Rectal smooth muscle tissue (tissue), 1 donor: Measurements from ENCODE around the gene TIMM17B.
"Not testable (repeated sequence)": the region's sequence is repeated elsewhere in the genome, so short reads cannot be mapped to it uniquely, and the experiment has no call there.

Source experiments
- H3K27ac ChIP-seq: one replicate; pipeline ENCODE4 v1.7.0; 2013; ENCODE audit warnings: low read depth, low read length, inconsistent platforms
- H3K27me3 ChIP-seq: one replicate; pipeline ENCODE4 v1.7.0; 2013; ENCODE audit warnings: low read length; ENCODE audit not compliant: control insufficient read depth, insufficient read depth
- H3K36me3 ChIP-seq: one replicate; pipeline ENCODE4 v1.7.0; 2013; ENCODE audit warnings: low read length; ENCODE audit not compliant: control insufficient read depth, insufficient read depth
- H3K4me1 ChIP-seq: one replicate; pipeline ENCODE4 v1.7.0; 2013; ENCODE audit warnings: low read length; ENCODE audit not compliant: control insufficient read depth, insufficient read depth
- H3K4me3 ChIP-seq: one replicate; pipeline ENCODE4 v1.7.0; 2013; ENCODE audit warnings: low read length
- H3K9ac ChIP-seq: one replicate; pipeline ENCODE4 v1.7.0; 2013; ENCODE audit warnings: low read length

The TIMM17B gene

GRCh38 chrX:48883729-48884128 is 13.8 kb downstream of the TIMM17B start:
- H3K4me3 ChIP-seq: no peak overlapping the region
- no peak overlapping the region for H3K9ac ChIP-seq
- no peaks in the 10 kb centered on the region for H3K27me3 ChIP-seq
- H3K27ac ChIP-seq: no peak overlapping the region
- H3K4me1 ChIP-seq: no peaks in the 10 kb centered on the region
- no peaks in the 10 kb centered on the region for H3K36me3 ChIP-seq

- not testable (repeated sequence) for H3K9ac ChIP-seq, H3K36me3 ChIP-seq, H3K27ac ChIP-seq, H3K27me3 ChIP-seq, H3K4me1 ChIP-seq, H3K4me3 ChIP-seq
Measured at GRCh38 chrX:48876944-48877343, 20.6 kb downstream of the TIMM17B start.

GRCh38 chrX:48872017-48872416 is 25.6 kb downstream of the TIMM17B start:
- H3K36me3 ChIP-seq, H3K4me3 ChIP-seq, H3K27ac ChIP-seq, H3K4me1 ChIP-seq, H3K9ac ChIP-seq, H3K27me3 ChIP-seq: not testable (repeated sequence)

- no peaks in the 10 kb centered on the region for H3K4me1 ChIP-seq
- no peaks in the 10 kb centered on the region for H3K36me3 ChIP-seq
- no peak overlapping the region for H3K9ac ChIP-seq
- no peak overlapping the region for H3K27ac ChIP-seq
- H3K4me3 ChIP-seq: no peak overlapping the region
- H3K27me3 ChIP-seq: no peaks in the 10 kb centered on the region
Measured at GRCh38 chrX:48864210-48864609, 33.4 kb downstream of the TIMM17B start.

- Histone ChIP-seq H3K27ac (no peak overlapping the region), H3K4me3 (no peak overlapping the region), H3K27me3 (no peaks in the 10 kb centered on the region), H3K9ac (no peak overlapping the region), H3K4me1 (no peaks in the 10 kb centered on the region), H3K36me3 (no peaks in the 10 kb centered on the region)
Measured at GRCh38 chrX:48854898-48855297, 42.7 kb downstream of the TIMM17B start.

GRCh38 chrX:48854121-48854804 is 43.3 kb downstream of the TIMM17B start:
- H3K36me3 ChIP-seq, H3K4me3 ChIP-seq, H3K27ac ChIP-seq, H3K9ac ChIP-seq, H3K27me3 ChIP-seq, H3K4me1 ChIP-seq: not testable (repeated sequence)

- H3K9ac ChIP-seq, H3K4me3 ChIP-seq, H3K27me3 ChIP-seq, H3K36me3 ChIP-seq, H3K27ac ChIP-seq, H3K4me1 ChIP-seq: not testable (repeated sequence)
Measured at GRCh38 chrX:48853494-48853893, 44.1 kb downstream of the TIMM17B start.

GRCh38 chrX:48852857-48853256 is 44.7 kb downstream of the TIMM17B start:
- Histone ChIP-seq H3K9ac (no peak overlapping the region), H3K36me3 (no peaks in the 10 kb centered on the region), H3K4me3 (no peak overlapping the region), H3K4me1 (no peaks in the 10 kb centered on the region), H3K27ac (no peak overlapping the region), H3K27me3 (no peaks in the 10 kb centered on the region)

GRCh38 chrX:48848847-48849246 is 48.7 kb downstream of the TIMM17B start:
- Histone ChIP-seq H3K27me3 (no peaks in the 10 kb centered on the region), H3K27ac (no peak overlapping the region), H3K9ac (no peak overlapping the region), H3K4me3 (no peak overlapping the region), H3K36me3 (no peaks in the 10 kb centered on the region), H3K4me1 (no peaks in the 10 kb centered on the region)
